Natural killer cell (primary cell): ENCODE data around the gene NFIA. TPM values are rescaled to one million over a fixed set of nuclear protein-coding genes. Genes with fewer than 3 reads are reported as not detected.
"Not testable (repeated sequence)": the region's sequence is repeated elsewhere in the genome, so short reads cannot be mapped to it uniquely, and the experiment has no call there.

ENCODE experiments used
- ATAC-seq, 3 donors: fragments of 150-1000 bp in 2 of 3; fragments of 200-7000 bp in 1 of 3; cut with Tn5 transposase; 1 replicate in 1 of 3; 2 replicates in 2 of 3; pipeline ENCODE4 v1.10.0; 2021; ENCODE audit warnings: mild to moderate bottlenecking in 2 of 3, moderate library complexity in 2 of 3
- DNase-seq, 2 donors: peaks; one replicate each; pipeline versions ENCODE4 v3.0.0 to v3.0.0-alpha.2; 2013 to 2021; ENCODE audit warnings: mixed read lengths in 1 of 2
- H3K27ac ChIP-seq: one replicate; pipeline ENCODE4 v1.5.1; 2013; ENCODE audit warnings: mild to moderate bottlenecking, low read length
- H3K27me3 ChIP-seq: one replicate; pipeline ENCODE4 v1.6.1; 2013; ENCODE audit warnings: low read length; ENCODE audit not compliant: control insufficient read depth, insufficient read depth
- H3K36me3 ChIP-seq: one replicate; pipeline ENCODE4 v1.6.1; 2013; ENCODE audit warnings: low read length; ENCODE audit not compliant: control insufficient read depth, insufficient read depth
- H3K4me1 ChIP-seq: one replicate; pipeline ENCODE4 v1.6.1; 2013; ENCODE audit warnings: low read length; ENCODE audit not compliant: control insufficient read depth, insufficient read depth
- H3K4me3 ChIP-seq: one replicate; pipeline ENCODE4 v1.5.1; 2013; ENCODE audit warnings: low read length
- H3K9me3 ChIP-seq: one replicate; pipeline ENCODE4 v1.6.1; 2013; ENCODE audit warnings: low read length; ENCODE audit not compliant: control insufficient read depth, insufficient read depth
- H3K27ac Mint-ChIP-seq, 2 donors: one replicate each; pipeline ENCODE4 v1.8.0; 2022; ENCODE audit warnings: mild to moderate bottlenecking in 2 of 2, mixed read lengths in 2 of 2, moderate library complexity in 1 of 2
- H3K27me3 Mint-ChIP-seq, 2 donors: one replicate each; pipeline ENCODE4 v1.8.0; 2022; ENCODE audit warnings: low read depth in 2 of 2, mixed read lengths in 2 of 2
- H3K36me3 Mint-ChIP-seq: one replicate; pipeline ENCODE4 v1.8.0; 2022; ENCODE audit warnings: mixed read lengths
- H3K4me1 Mint-ChIP-seq, 2 donors: one replicate each; pipeline ENCODE4 v1.8.0; 2022; ENCODE audit warnings: mixed read lengths in 2 of 2
- H3K4me3 Mint-ChIP-seq: one replicate; pipeline ENCODE4 v1.8.0; 2022; ENCODE audit warnings: mild to moderate bottlenecking, moderate library complexity, mixed read lengths
- H3K9me3 Mint-ChIP-seq, 2 donors: one replicate each; pipeline ENCODE4 v1.8.0; 2022; ENCODE audit warnings: mixed read lengths in 2 of 2
- WGBS: methylation state at CpG from one replicate; pipeline ENCODE4 v1.1.7; 2013; ENCODE audit warnings: missing lambda C conversion rate; ENCODE audit not compliant: insufficient coverage; 5-methylcytosine and 5-hydroxymethylcytosine counted together
- intact Hi-C: fragments of 100-400 bp; cut with micrococcal nuclease; formaldehyde crosslinking; loops from one replicate; pipeline ENCODE4 v1.14.2; 2022
- total RNA-seq, 4 donors: library from RNA; stranded (reverse); fragments of 120-200 nt in 1 of 4; gene quantifications; one replicate each; pipeline versions ENCODE4 v1.2.3 to v1.2.4, GENCODE V29; 2013 to 2022
- TF ChIP-seq, protein P1 (sequence below): fragments of 200-600 bp; IDR thresholded peaks from one replicate; pipeline ENCODE4 v1.8.0; 2022; ENCODE audit warnings: antibody characterized with exemption

Gene NFIA
- total RNA-seq, 3 donors from 2014 or later (not counting 1 experiment from before 2014, with no cell fraction given): 3.5 to 6.5 (median 3.6) TPM

DNA sequence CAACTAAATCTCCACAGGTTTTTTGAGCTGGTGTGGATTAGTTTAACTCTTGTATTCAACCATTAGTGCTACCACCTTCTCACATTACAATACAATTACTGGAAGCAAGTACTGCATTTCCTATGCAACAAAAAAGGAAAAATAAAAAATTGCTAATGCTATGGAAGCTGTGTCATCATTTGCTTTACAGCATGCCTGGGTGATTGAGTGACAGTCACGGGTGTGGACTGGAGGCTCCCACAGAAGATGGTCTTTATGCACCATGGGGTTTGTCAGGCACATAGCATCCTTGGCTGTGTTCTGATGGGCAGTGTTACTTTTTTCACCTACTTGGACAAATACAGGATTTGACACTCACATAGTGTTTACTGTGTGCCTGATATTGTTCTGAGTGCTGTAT is 380.3 kb downstream of the NFIA start:
- TF ChIP-seq, protein P1, sequence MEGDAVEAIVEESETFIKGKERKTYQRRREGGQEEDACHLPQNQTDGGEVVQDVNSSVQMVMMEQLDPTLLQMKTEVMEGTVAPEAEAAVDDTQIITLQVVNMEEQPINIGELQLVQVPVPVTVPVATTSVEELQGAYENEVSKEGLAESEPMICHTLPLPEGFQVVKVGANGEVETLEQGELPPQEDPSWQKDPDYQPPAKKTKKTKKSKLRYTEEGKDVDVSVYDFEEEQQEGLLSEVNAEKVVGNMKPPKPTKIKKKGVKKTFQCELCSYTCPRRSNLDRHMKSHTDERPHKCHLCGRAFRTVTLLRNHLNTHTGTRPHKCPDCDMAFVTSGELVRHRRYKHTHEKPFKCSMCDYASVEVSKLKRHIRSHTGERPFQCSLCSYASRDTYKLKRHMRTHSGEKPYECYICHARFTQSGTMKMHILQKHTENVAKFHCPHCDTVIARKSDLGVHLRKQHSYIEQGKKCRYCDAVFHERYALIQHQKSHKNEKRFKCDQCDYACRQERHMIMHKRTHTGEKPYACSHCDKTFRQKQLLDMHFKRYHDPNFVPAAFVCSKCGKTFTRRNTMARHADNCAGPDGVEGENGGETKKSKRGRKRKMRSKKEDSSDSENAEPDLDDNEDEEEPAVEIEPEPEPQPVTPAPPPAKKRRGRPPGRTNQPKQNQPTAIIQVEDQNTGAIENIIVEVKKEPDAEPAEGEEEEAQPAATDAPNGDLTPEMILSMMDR: no peak
- H3K4me1 Mint-ChIP-seq: peaks cover 22 to 30% of the 10 kb centered on the region in 2 donors
- Histone ChIP-seq H3K36me3 (no peaks in the 10 kb centered on the region), H3K27ac (no peak overlapping the region), H3K9me3 (no peaks in the 10 kb centered on the region), H3K4me1 (peaks cover 15% of the 10 kb centered on the region), H3K4me3 (no peak overlapping the region), H3K27me3 (no peaks in the 10 kb centered on the region)
- no peaks in the 10 kb centered on the region for H3K36me3 Mint-ChIP-seq
- DNase-seq: no peak
- no peak overlapping the region for H3K27ac Mint-ChIP-seq
- H3K9me3 Mint-ChIP-seq: no peaks in the 10 kb centered on the region
- WGBS: 90% methylated on average over 1 of the region's 1 CpG
- H3K27me3 Mint-ChIP-seq: peaks cover 0 to 12% of the 10 kb centered on the region in 2 donors
- no peak overlapping the region for H3K4me3 Mint-ChIP-seq
- intact Hi-C loops: no loop called here
- no peak for ATAC-seq

DNA sequence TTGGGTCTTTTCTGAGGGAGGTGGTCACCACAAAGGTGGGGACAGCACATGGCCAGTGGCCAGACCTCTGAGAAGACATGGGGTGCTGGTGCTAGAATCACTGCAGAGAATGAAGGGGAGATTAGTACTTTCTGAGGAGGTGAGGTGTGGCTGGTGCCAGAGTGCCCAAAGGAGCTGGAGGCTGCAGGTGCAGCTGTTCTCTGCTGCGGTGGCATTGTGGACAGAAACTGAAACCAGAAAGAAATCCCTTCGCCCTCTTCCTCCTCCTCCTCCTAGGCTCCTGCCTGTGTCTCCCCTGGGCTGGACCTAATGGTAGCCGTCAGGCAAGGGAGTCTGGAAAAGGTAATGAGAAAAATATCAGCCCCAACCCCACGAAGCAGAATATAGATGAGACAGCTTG is 380.9 kb downstream of the NFIA start:
- no peak overlapping the region for H3K4me3 Mint-ChIP-seq
- intact Hi-C loops: no loop called here
- 32% methylated on average over 3 of the region's 4 CpGs for WGBS

DNA sequence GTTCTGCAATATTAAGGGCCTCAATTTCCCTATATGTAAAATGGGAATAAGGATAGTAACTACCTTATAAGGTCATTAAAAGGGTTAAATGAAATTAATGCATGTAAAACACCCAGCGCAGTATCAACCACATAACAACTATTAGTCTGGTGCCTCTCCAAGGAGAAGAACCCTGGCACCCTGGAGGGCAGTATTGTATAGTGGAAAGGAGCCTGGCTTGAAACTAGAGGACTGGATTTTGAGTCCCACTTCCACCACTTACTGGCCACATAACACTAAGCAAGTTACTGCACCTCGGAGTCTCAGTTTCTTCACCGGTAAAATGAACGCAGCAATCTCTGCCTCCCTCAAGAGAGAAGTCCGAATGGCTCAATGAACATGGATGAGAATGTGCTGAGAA is 385.5 kb downstream of the NFIA start:
- ATAC-seq, H3K27ac ChIP-seq, H3K4me3 Mint-ChIP-seq, H3K27ac Mint-ChIP-seq, H3K9me3 Mint-ChIP-seq, intact Hi-C loops, H3K4me1 Mint-ChIP-seq, H3K9me3 ChIP-seq, H3K36me3 Mint-ChIP-seq, H3K36me3 ChIP-seq, H3K4me3 ChIP-seq, H3K4me1 ChIP-seq, H3K27me3 Mint-ChIP-seq, DNase-seq, H3K27me3 ChIP-seq: not testable (repeated sequence)
- 60% methylated on average over 1 of the region's 5 CpGs for WGBS

More for the DNA sequence above, 380.9 kb downstream of the NFIA start:
- Histone ChIP-seq H3K27me3 (no peaks in the 10 kb centered on the region), H3K4me3 (no peak overlapping the region), H3K4me1 (peaks cover 15% of the 10 kb centered on the region), H3K9me3 (no peaks in the 10 kb centered on the region), H3K27ac (no peak overlapping the region), H3K36me3 (no peaks in the 10 kb centered on the region)
- Mint-ChIP-seq H3K27me3 (peaks cover 0 to 12% of the 10 kb centered on the region in 2 donors), H3K4me1 (peaks cover 16 to 24% of the 10 kb centered on the region in 2 donors), H3K27ac (no peak overlapping the region), H3K36me3 (no peaks in the 10 kb centered on the region), H3K9me3 (no peaks in the 10 kb centered on the region)
- no peak for ATAC-seq
- TF ChIP-seq, protein P1: no peak
- DNase-seq: no peak

DNA sequence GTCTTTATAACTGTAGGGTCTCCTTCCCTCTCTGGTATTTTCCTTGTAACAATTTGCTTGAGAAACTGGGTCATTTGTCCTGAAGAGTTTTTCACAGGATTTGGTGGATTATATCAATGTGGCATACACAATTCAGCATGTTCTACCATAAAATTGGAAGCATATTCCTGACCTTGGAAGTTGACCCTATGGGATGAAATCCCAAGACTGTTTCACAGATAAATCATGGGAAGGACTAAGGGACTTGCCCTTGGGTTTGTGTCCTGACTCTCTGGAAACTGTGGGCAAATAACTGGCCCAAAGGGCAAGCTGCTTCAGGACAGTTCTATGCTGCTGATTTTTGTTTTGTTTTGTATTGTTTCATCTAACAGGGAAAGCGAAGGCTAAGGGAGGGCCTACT is 387.0 kb downstream of the NFIA start:
- ATAC-seq (no peak), DNase-seq (no peak)
- H3K9me3 Mint-ChIP-seq: no peaks in the 10 kb centered on the region
- H3K27ac Mint-ChIP-seq: no peak overlapping the region
- Histone ChIP-seq H3K27me3 (no peaks in the 10 kb centered on the region), H3K4me3 (no peak overlapping the region), H3K9me3 (no peaks in the 10 kb centered on the region), H3K36me3 (no peaks in the 10 kb centered on the region), H3K27ac (no peak overlapping the region), H3K4me1 (no peaks in the 10 kb centered on the region)
- TF ChIP-seq, protein P1: no peak
- H3K4me3 Mint-ChIP-seq: no peak overlapping the region
- peaks cover 0 to 4% of the 10 kb centered on the region in 2 donors for H3K4me1 Mint-ChIP-seq
- WGBS: 100% methylated on average over 1 of the region's 1 CpG
- no peaks in the 10 kb centered on the region for H3K36me3 Mint-ChIP-seq
- H3K27me3 Mint-ChIP-seq: peaks cover 0 to 3% of the 10 kb centered on the region in 2 donors
- intact Hi-C loops: no loop called here
